ENCODE data around the gene APOA1. TPM values are rescaled to one million over a fixed set of nuclear protein-coding genes. Genes with fewer than 3 reads are reported as not detected.
A peak's percentile ranks its signal among the peaks of the same experiment; 100 is the strongest.

The APOA1 gene
- total RNA-seq (2014; rRNA removed) = not detected in 2 replicates
- polyA plus RNA-seq (2012) = 0.06 TPM

DNA sequence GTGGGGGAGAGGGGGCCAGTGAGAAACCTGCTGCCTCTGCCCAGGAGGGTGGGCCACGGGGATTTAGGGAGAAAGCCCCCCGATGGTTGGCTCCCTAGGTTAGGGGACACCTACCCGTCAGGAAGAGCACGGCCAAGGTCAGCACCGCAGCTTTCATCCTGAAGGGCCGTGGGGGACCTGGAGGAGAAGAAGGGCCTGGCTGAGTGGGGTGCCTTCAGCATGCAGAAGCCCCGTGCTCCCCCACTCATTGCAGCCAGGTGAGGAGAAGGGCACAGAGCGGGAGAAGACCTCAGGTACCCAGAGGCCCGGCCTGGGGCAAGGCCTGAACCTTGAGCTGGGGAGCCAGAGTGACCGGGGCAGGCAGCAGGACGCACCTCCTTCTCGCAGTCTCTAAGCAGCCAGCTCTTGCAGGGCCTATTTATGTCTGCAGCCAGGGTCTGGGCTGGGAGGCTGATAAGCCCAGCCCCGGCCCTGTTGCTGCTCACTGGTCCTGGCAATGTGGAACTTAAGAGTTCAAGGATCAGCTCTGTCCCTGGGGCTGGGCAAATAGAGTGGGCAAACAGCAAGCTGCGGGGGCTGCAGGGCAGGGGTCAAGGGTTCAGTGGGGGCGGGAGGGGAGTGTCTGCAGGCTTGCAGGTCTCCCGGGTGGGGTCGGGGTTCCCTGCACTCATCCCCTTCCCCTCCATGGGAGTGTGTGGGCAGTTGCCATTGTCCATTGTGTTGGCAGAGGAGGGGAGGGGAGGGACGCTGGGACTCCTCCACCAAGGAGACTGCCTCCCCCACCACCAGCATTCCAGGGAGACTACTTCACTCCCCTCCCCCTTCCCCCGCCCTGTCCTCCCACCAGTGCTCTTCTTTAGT, at the start of gene APOA1:
TSS of gene APOA1 (minus strand) at position 392 of the 861 bp plus-strand sequence. CDS start at position 157, 235 bp downstream.
- DNase-seq (ENCODE audit: low read depth) = no peak

GRCh38 chr11:116885951-116886655, 48.7 kb upstream of the APOA1 start:
- no peak for DNase-seq (ENCODE audit: low read depth)

DNA sequence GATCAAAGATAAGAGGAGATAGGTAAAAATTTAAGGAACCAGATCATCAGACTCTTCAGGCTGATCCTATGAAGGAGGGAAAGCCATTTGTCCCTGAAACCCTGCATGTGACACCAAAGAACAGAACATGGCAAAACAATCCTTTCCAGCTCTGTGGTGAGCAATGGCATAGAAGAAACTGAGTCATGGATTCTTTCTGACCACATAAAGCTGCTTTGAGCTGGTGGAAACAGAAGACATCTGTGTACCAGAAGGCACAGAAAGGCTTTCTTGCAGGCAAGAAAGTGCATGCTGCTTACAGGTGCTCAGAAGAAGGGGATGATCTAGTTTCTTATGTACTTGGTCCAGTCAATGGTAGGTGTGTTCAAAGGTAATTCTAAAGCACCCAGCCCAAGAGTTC, 45.0 kb upstream of the APOA1 start:
- DNase-seq (ENCODE audit: low read depth) = peak; percentile 80

GRCh38 chr11:116881143-116881542, 43.7 kb upstream of the APOA1 start:
- DNase-seq (ENCODE audit: low read depth) = no peak

DNA sequence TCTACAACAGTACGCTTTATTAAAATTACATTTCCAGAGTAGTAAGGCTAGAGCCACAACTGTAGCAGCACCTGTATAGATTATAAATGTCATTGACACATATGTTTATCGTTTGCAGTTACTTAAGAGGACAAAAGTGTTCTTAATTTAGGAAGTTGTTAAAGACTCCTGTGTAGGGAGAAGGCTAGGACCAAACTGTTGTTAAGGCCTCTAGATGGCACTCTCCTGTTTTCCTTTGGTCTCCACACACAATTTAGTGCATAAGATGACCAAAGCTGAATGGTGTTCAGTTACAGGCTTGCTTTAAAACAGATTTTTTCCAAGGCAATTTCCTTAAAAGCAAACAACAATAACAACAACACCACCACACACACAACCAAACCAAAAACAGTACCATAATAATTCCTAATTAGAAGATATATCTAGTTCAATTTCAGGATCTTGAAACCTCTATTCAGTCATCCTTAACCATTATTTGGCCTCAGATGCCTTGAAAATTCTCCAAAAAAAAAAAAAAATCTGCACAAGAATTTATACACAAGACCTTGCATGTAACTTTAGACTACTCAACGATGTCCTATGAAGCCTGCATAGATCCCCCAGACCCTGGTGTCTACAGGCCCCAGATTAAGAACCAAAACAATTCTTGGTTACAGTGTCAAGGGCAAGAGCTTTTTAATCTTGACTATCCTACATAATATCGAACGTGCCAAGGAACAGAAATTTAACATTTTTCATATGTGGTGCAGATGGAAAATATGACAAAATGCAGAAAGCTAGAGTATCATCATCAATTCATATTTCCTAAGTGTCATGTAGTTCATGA, 42.6 kb upstream of the APOA1 start:
- DNase-seq (ENCODE audit: low read depth) = peak; percentile 77

GRCh38 chr11:116876656-116877055, 39.2 kb upstream of the APOA1 start:
- no peak for DNase-seq (ENCODE audit: low read depth)

GRCh38 chr11:116875194-116875593, 37.8 kb upstream of the APOA1 start:
- DNase-seq (ENCODE audit: low read depth) = no peak

GRCh38 chr11:116874251-116874650, 36.8 kb upstream of the APOA1 start:
- DNase-seq (ENCODE audit: low read depth) = peak; percentile 41

DNA sequence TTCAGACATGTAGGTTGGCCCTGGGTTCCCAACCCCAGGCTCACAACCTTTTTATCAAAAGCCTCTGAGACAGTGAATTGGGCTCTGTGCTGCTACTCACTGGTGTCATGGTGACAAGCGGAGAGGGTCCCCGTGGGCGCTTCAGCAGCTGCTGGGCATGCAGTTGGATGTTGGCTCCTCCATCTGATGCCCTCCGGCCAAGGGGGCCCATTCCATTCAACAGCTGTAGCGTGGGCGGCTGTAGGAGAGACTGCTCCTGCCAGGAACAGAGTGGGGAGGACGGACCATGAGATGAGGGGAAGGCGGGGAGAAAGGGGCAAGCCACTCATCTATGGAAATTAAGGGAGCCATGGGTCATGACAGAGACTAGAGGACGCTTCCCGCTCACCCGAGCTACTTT, 36.0 kb upstream of the APOA1 start:
- no peak for DNase-seq (ENCODE audit: low read depth)

DNA sequence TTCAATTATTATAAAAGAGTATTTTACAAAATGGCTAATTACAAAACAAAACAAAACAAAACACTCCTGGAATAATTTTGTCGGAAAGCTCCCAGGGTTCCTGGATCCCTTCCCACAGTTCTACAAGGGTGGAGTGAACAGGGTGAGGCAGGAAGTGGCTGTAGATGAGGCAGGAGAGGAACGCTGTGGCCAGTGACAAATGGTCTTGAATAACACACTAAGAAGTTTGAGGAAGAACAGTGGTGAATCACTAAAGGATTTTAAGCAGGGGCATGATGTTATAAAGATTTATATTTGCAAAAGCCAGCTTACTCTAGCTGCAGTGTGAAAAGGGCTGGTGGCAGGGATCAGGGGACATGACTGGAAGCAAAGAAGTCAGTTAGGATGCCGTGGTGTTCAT, 33.8 kb upstream of the APOA1 start:
- peak; percentile 96 for DNase-seq (ENCODE audit: low read depth)

- no peak for DNase-seq (ENCODE audit: low read depth)
Measured at GRCh38 chr11:116870054-116870453, 32.6 kb upstream of the APOA1 start.

- DNase-seq (ENCODE audit: low read depth) = no peak
Measured at GRCh38 chr11:116869610-116870009, 32.2 kb upstream of the APOA1 start.

- no peak for DNase-seq (ENCODE audit: low read depth)
Measured at GRCh38 chr11:116868066-116868465, 30.6 kb upstream of the APOA1 start.

DNA sequence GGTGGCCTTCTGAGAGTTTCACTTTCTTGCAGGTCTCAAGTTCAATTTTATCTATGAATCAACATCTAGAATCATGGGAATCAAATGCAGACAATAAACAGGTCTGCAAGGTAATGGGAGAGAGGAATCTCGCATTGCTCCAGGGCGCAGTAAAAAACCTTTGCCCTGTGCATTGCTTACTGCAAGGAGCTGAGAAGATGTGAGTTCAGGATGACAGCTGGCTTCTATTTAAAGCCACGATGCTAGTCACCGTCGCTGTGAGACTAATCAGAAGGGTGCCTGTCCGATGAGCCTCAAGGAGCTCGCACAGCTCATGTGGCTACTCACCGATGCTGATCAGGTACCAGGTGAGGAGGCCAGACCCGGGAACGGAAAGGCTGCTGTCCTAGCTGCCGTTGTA, 30.2 kb upstream of the APOA1 start:
- DNase-seq (ENCODE audit: low read depth) = no peak

DNA sequence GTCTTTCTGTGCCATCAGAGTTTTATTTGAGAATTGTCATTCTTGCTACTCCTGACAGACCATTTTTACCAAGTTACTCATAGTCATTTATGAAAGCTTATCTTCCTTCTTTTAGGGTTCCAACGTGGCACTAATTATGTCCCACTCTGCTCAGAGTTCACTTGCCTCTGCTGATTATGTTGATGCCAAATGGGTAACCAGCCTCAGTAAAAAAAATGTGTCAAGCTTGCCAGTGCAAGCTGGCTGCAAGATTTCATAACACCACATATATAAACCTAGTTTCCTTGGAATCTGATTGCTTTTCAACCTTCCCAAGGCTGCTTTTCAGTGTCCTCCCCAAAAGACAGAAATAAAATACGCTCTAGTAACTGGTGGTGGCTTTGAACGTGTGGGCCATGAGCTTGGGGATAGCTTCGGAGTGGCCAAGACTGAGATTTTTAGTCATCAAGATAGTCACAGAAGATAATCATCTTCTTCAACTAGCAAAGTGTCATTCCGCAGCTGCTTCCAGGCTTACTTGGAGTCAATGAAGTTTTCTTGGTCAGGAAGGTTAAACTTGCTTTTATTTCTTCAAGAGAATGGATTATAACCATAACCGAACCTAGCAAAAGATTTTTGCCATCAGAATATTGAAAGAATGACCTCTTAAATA, 29.5 kb upstream of the APOA1 start:
- DNase-seq (ENCODE audit: low read depth) = no peak

- no peak for DNase-seq (ENCODE audit: low read depth)
Measured at GRCh38 chr11:116865696-116866095, 28.3 kb upstream of the APOA1 start.

- no peak for DNase-seq (ENCODE audit: low read depth)
Measured at GRCh38 chr11:116864531-116864930, 27.1 kb upstream of the APOA1 start.

DNA sequence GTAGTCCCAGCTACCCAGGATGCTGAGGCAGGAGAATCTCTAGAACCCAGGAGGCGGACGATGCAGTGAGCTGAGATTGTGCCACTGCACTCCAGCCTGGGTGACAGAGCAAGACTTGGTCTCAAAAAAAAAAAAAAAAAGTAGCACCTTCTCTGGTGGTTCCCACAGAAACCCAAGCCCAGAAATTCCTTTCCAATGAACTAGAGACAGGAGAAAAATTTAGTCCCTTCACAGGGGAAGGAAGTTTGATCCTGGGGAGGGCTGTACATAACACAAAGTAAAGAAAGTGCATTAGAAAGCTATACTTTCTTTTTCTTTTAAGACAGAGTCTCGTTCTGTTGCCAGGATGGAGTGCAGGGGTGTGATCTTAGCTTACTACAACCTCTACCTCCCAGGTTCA, 25.5 kb upstream of the APOA1 start:
- DNase-seq (ENCODE audit: low read depth) = no peak

GRCh38 chr11:116862185-116862584, 24.8 kb upstream of the APOA1 start:
- DNase-seq (ENCODE audit: low read depth) = no peak

- peak; percentile 85 for DNase-seq (ENCODE audit: low read depth)
Measured at GRCh38 chr11:116861539-116861938, 24.1 kb upstream of the APOA1 start.

GRCh38 chr11:116860303-116860702, 22.9 kb upstream of the APOA1 start:
- no peak for DNase-seq (ENCODE audit: low read depth)

All from LHCN-M2 (cell line).